Loucy (cell line): Measurements from ENCODE around the gene WHRN.

ENCODE experiments used
- CTCF ChIP-seq: fragments of 200-600 bp; sonication (generic); conservative IDR thresholded peaks from 2 replicates; pipeline ENCODE4 v1.5.1; 2014; ENCODE audit warnings: mild to moderate bottlenecking, antibody characterized with exemption, low read length
- EZH2phosphoT487 ChIP-seq: fragments of 200-600 bp; IDR thresholded peaks from 2 replicates; pipeline ENCODE4 v1.6.1; 2018; ENCODE audit warnings: antibody characterized with exemption, mild to moderate bottlenecking, moderate library complexity, borderline replicate concordance

GRCh38 chr9:114450833-114451706, 54.2 kb downstream of the WHRN start:
- TF ChIP-seq CTCF, result no peak
- TF ChIP-seq EZH2phosphoT487, result no peak
